ENCODE measurements around the gene ZDHHC16. TPM values are rescaled to one million over a fixed set of nuclear protein-coding genes. Genes with fewer than 3 reads are reported as not detected.

The ZDHHC16 gene
- total and polyA plus RNA-seq, 10 of the 15 experiments (the other 5 are each of a cell fraction or from before 2014, with no cell fraction given), result 16.8 to 63.1 (median 29.8) TPM

- FAIRE-seq (no peak), ATAC-seq (peak; percentile 70), DNase-seq (ENCODE audit: low read depth, low spot score) (no peak)
- RAD21 ChIA-PET (ENCODE audit: unreplicated experiment), result interaction anchor here (3.0 kb wide), 1 partner anchor 121 kb away, joined by 10 read pairs; no protein-coding TSS in a partner anchor
- CTCF ChIA-PET, result interaction anchor here (0.8 to 1.8 kb wide), 3 partner anchors 28 to 154 kb away, joined by 3 to 4 read pairs (median 3); no protein-coding TSS in a partner anchor
- Histone ChIP-seq H3K4me2 (ENCODE audit: control insufficient read depth, insufficient read depth) (peak overlapping the region; percentile 48), H3K4me1 (ENCODE audit: control insufficient read depth, insufficient read depth, low read length) (no peaks in the 10 kb centered on the region), H3K4me3 (peak overlapping the region; percentile 72), H3K79me2 (ENCODE audit: control insufficient read depth, insufficient read depth, low read length) (peaks cover 10% of the 10 kb centered on the region), H4K20me1 (ENCODE audit: control insufficient read depth, insufficient read depth) (no peaks in the 10 kb centered on the region), H3K9me3 (replicated peaks; ENCODE audit: control insufficient read depth, insufficient read depth, low read length) (no peaks in the 10 kb centered on the region), H3K36me3 (ENCODE audit: control insufficient read depth in 2 of 2, insufficient read depth in 2 of 2, low read length in 1 of 2) (no peaks in the 10 kb centered on the region; a peak in 2 of 4 replicates), H3K27me3 (replicated peaks in 1 of 2; ENCODE audit: control insufficient read depth in 2 of 2, insufficient read depth in 2 of 2, low read length in 1 of 2) (no peaks in the 10 kb centered on the region), H3K9ac (ENCODE audit: control insufficient read depth, insufficient read depth, low read length) (peak overlapping the region; percentile 57), H2AFZ (ENCODE audit: control insufficient read depth, low read depth, low read length) (no peak overlapping the region), H3K27ac (ENCODE audit: control insufficient read depth, insufficient read depth) (peak overlapping the region; percentile 34; the same call in 1 of the 2 replicates)
- in situ Hi-C loops (cut with MboI), result no loop called here
- SMC1A ChIA-PET (ENCODE audit: uncharacterized antibody, unreplicated experiment), result interaction anchor here (0.8 to 2.0 kb wide), 4 partner anchors 10 to 67 kb away, joined by 3 to 4 read pairs (median 3); no protein-coding TSS in a partner anchor
- TF ChIP-seq MEF2A (IDR thresholded peaks at IDR 0.05; ENCODE audit: insufficient read depth, low read depth, low read length) (no peak), ATF7 (IDR thresholded peaks at IDR 0.05; ENCODE audit: low read depth) (peak; percentile 47; the same call in 1 of the 2 replicates)
- no TSS peak for BruUV-seq (replicated peaks)
- WGBS (ENCODE audit: insufficient coverage, insufficient replicate concordance, low lambda C conversion rate, missing lambda C conversion rate), result 8% methylated on average over 21 of the region's 21 CpGs
- intact Hi-C loops (cut with micrococcal nuclease; ENCODE audit: unreplicated experiment), result no loop called here
- POLR2A ChIA-PET, result interaction anchor here (0.7 to 1.6 kb wide), 3 partner anchors 11 to 337 kb away, joined by 3 to 9 read pairs (median 5); partner anchors contain the start of gene ZFYVE27
Observed at GRCh38 chr10:97399843-97400545, 46.0 kb upstream of the ZDHHC16 start.

GRCh38 chr10:97400665-97401454 lies 45.1 kb upstream of the ZDHHC16 start, which contains the start of gene RRP12:
Gene RRP12, minus strand, starts transcription at chr10:97401340. Its CDS starts 109 bp downstream, at chr10:97401231.
- H3K4me3 ChIP-seq, result peak within 1 kb of the TSS; percentile 72
- H3K36me3 ChIP-seq (ENCODE audit: control insufficient read depth in 2 of 2, insufficient read depth in 2 of 2, low read length in 1 of 2), result no peaks in the 10 kb centered on the region; a peak in 2 of 4 replicates
- ChIA-PET CTCF (interaction anchor here (0.6 to 2.3 kb wide), 10 partner anchors 9 to 328 kb away, joined by 3 to 7 read pairs (median 5); no protein-coding TSS in a partner anchor), POLR2A (interaction anchor here (0.5 to 1.6 kb wide), 4 partner anchors 11 to 1283 kb away, joined by 3 to 9 read pairs (median 5); no protein-coding TSS in a partner anchor), SMC1A (ENCODE audit: uncharacterized antibody, unreplicated experiment) (interaction anchor here (0.7 to 2.0 kb wide), 7 partner anchors 10 to 285 kb away, joined by 3 to 5 read pairs (median 3); no protein-coding TSS in a partner anchor), RAD21 (ENCODE audit: unreplicated experiment) (interaction anchor here (0.7 to 3.0 kb wide), 3 partner anchors 45 to 216 kb away, joined by 3 to 10 read pairs (median 3); no protein-coding TSS in a partner anchor)
- H2AFZ ChIP-seq (ENCODE audit: control insufficient read depth, low read depth, low read length), result peak within 1 kb of the TSS; percentile 95
- DNase-seq (ENCODE audit: low read depth, low spot score) (peak; percentile 93), ATAC-seq (peak; percentile 96), FAIRE-seq (peak; percentile 100)
- no peaks in the 10 kb centered on the region for H3K9me3 ChIP-seq (replicated peaks; ENCODE audit: control insufficient read depth, insufficient read depth, low read length)
- H4K20me1 ChIP-seq (ENCODE audit: control insufficient read depth, insufficient read depth), result no peaks in the 10 kb centered on the region
- peaks cover 10% of the 10 kb centered on the region for H3K79me2 ChIP-seq (ENCODE audit: control insufficient read depth, insufficient read depth, low read length)
- intact Hi-C loops (cut with micrococcal nuclease; ENCODE audit: unreplicated experiment) (no loop called here), in situ Hi-C loops (cut with MboI) (no loop called here)
- WGBS (ENCODE audit: insufficient coverage, insufficient replicate concordance, low lambda C conversion rate, missing lambda C conversion rate), result under 1% methylated on average over 39 of the region's 39 CpGs
- H3K27ac ChIP-seq (ENCODE audit: control insufficient read depth, insufficient read depth), result peak within 1 kb of the TSS; percentile 34; the same call in 1 of the 2 replicates
- peak within 1 kb of the TSS; percentile 68 for H3K4me2 ChIP-seq (ENCODE audit: control insufficient read depth, insufficient read depth)
- no peaks in the 10 kb centered on the region for H3K27me3 ChIP-seq (replicated peaks in 1 of 2; ENCODE audit: control insufficient read depth in 2 of 2, insufficient read depth in 2 of 2, low read length in 1 of 2)
- BruUV-seq (replicated peaks), result TSS peak; percentile 96
- peak within 1 kb of the TSS; percentile 57 for H3K9ac ChIP-seq (ENCODE audit: control insufficient read depth, insufficient read depth, low read length)
- H3K4me1 ChIP-seq (ENCODE audit: control insufficient read depth, insufficient read depth, low read length), result no peaks in the 10 kb centered on the region
- TF ChIP-seq HCFC1 (IDR thresholded peaks at IDR 0.05; ENCODE audit: low read length) (peak; percentile 39; the same call in 1 of the 2 replicates), KLF5 (IDR thresholded peaks at IDR 0.05; ENCODE audit: partially characterized antibody) (peak; percentile 47), NFYA (IDR thresholded peaks at IDR 0.05; ENCODE audit: borderline replicate concordance, low read depth, low read length) (no peak), BHLHE40 (IDR thresholded peaks at IDR 0.05; ENCODE audit: borderline replicate concordance in 1 of 2, low read depth in 2 of 2, low read length in 1 of 2) (no peak), MEF2A (IDR thresholded peaks at IDR 0.05; ENCODE audit: insufficient read depth, low read depth, low read length) (0 out of 2 replicates have a peak, but pooled peaks have one; percentile 20), FOS (IDR thresholded peaks at IDR 0.05; ENCODE audit: borderline replicate concordance, extremely low read depth, insufficient read length) (no peak), SRF (IDR thresholded peaks at IDR 0.05; ENCODE audit: low read depth in 2 of 2, low read length in 2 of 2) (no peak), E2F8 (IDR thresholded peaks at IDR 0.05; ENCODE audit: low read depth, partially characterized antibody) (peak; percentile 82), ATF7 (IDR thresholded peaks at IDR 0.05; ENCODE audit: low read depth) (peak; percentile 59; the same call in 1 of the 2 replicates)

All from GM12878 (cell line).